HG03469 (cell line): ENCODE data around the gene GPR180.

ENCODE experiments used
- ATAC-seq: cut with Tn5 transposase; IDR thresholded peaks from one replicate; pipeline ENCODE4 v1.9.1; 2021; ENCODE audit warnings: mild to moderate bottlenecking, moderate library complexity, moderate number of reproducible peaks; ENCODE audit not compliant: unreplicated experiment

GPR180 gene

DNA sequence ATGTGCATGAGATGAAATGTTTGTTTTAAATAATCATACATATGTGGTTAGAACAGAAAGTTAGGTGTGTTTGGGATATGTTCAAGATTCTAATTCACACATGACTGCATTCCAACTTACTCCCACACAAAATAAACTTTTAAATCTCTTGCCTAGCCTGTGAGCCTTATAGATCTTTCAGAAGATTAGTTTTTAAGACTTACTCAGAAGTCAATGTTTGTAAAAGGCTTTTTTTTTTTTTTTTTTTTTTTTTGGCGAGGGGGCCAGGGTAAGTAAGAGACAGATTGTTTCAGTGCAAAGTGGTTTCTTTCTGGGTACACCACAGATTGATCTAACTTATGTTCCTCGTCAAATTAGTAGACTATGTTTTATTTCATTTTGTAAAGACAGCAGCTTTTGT lies 39.1 kb downstream of the GPR180 start:
- ATAC-seq = no peak

DNA sequence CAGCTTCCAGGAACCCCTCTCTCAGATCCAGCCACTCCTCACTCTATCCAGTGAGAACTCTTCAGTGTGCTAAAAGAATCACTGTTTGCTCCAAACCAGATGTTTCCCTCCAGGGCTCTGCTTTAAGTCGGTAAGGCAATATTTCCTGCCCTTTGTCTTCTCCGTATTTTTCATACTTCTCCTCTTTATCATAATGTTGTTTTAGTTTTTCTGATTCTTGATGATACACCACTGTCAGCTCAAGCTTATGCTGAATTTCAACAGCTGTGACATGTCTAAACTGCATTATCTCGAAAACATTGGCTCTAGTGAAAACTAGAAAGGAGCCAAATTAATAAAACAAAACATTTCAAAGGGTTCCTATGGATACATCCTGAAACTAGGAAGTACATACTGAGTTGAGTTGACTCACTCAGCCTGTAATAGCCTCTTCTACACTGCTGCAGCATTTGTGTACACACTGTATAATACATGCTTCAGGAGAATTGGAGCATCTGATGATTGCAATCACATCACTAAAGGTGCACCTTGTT lies 39.8 kb downstream of the GPR180 start:
- ATAC-seq = no peak

DNA sequence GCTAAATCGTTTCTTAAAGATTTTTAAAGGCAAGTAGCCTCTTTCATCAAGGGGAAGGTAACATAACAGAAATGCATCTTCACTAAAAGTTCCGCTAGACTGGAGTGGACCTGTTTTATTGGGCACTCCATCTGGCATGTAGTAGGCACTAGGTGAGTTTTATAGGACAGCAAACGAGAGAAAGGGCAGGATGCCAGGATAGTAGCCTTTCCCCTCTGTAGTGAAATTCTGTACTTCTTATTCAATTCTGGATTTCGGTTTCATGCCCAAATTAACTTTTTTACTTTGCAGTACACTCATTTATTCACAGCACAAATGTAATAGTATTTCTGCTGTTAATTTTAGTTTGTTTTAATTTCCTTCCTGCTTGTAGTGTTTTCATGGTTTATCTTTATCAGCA lies 45.2 kb downstream of the GPR180 start:
- ATAC-seq = peak; percentile 86

DNA sequence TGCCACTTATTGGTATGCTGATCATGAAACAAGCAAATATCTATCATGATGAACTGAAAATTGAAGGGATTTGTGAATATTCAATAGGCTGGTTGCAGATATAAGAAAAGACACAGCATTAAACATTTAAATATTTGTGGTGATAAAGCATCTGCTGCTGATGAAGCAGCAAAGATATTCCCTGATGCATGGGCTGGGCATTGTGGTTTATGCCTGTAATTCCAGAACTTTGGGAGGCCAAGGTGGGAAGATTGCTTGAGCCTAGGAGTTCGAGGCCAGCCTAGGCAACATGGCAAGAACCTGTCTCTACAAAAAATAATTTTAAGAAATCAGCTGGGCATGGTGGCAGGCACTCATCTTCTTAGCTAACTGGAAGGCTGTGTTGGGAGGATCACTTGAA lies 54.5 kb downstream of the GPR180 start:
- no peak for ATAC-seq

DNA sequence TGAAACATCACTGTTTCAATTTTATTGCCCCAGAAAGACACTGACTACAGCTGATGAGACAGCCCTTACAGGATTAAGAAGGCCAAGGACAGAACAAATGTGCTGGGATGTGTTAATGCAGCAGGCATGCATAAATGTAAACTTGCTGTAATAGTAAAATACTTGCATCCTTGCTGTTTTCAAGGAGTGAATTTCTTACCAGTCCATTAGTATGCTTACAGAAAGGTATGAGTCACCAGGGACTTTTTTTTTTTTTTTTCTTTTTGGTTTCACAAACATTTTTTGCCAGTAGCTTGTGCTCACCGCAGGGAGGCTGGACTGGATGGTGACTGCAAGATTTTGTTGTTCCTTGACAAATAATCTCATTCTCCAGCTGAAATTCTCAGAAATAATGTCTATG lies 55.1 kb downstream of the GPR180 start:
- ATAC-seq = peak; percentile 90

DNA sequence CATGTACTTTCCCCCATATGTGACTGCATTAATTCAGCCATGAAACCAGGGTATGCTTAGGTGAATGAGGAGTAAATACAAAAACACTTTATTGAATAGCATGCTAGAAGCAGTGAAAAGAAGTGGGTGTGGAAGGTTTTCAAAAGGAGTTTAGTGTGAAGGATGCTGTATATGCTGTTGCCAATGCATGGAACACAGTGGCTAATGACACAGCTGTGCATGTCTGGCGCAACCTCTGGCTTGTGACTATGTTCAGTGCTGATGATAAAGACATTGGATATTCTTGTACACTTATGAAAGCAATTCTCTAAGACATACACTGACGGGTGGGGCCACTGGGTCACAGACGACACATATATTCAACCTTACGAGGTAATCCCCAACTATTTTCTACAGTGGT lies 55.5 kb downstream of the GPR180 start:
- ATAC-seq = peak; percentile 23

DNA sequence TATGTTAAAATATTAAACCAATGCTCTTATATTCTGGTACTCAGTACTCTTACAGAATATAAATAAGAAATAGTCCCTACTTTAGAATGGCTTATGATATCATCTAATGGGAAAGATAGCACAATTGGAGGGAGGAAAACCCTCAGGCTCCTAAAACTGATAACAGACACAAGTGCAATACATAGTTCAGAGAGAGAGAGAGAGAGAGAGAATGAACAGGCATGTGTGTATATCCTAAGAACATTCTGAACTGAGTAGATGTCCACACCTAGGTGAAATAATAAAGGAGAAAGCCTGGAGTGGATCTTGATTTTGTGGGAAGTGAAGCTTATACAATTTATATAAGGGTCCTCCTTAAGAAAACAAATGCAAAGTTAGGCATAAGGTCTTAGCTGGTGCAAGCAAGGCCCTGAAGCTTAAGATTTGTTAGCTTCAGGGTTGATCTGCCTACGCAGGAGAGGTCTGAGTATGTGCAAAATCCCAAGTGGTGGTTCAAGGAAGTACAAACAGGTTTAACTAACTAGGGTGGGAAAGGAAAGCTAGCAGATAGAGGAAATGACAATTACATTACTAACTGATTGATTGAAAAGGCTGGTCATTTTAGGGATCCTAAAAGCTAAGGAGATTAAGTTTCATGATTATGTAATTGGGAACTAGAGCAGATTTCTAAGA lies 57.4 kb downstream of the GPR180 start:
- ATAC-seq = no peak

DNA sequence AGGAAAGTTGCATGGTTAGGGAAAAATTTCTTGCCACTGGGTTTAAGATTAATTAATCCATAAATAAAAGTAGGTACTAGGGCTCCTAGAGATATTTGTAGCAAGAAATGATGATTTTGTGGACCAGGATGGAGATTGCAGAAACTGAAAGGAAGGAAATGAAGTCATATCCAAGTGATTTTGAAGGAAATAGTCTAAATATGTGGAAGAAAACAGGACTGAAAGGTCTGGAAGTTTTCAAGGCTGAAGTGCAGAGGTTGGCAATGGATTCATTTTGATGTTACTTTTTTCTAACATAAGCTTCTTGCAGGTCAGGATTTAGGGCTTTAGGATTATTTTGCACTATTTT lies 57.9 kb downstream of the GPR180 start:
- ATAC-seq = no peak

DNA sequence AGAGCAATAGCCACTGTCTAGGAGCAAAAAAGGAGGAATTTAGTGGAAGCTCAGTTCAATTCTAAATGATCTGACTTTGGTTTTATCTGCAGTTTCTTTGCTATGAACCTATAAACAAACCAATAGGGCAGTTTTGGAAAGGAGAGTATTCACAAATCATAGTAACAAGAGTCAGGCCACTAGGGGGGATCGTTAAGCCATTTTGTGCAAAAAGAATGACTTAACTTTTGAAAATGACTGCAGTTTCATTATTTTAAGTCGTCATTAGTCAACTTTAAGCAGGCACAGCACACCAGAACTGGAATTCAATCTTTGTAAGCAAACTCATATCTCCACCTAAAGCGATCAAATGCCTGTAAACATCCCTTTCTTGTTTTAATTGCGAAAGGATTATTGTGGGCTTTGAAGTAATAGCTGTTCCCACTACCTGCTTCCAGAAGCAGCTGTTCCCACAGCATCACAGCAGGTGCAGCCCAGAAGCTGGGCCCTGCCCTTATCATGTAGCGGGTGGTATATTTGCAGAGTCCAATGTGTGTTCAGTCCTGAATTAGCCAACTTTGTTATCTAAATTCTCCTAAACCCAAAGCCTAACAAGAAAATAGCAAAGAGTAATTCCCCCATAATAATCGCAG lies 59.2 kb downstream of the GPR180 start:
- no peak for ATAC-seq

DNA sequence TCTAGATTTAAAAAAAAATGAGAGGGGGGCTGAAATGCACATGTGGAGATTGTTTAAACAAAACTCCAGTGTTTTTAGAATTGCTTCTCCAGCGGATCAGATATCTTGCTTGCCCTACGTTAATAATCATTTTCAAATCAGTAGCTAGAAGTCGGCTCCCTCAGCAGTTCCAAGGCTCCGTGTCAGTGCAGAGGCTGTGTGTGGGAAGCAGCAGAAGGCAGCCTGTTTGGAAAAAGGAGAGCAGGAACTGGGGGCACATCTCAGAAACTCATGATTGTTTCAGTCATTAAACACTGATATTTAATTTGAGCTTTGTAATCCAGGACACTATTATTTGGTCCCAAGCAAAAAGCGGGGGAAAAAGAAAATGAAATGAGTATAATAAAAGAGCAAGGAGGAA lies 59.7 kb downstream of the GPR180 start:
- ATAC-seq = no peak

DNA sequence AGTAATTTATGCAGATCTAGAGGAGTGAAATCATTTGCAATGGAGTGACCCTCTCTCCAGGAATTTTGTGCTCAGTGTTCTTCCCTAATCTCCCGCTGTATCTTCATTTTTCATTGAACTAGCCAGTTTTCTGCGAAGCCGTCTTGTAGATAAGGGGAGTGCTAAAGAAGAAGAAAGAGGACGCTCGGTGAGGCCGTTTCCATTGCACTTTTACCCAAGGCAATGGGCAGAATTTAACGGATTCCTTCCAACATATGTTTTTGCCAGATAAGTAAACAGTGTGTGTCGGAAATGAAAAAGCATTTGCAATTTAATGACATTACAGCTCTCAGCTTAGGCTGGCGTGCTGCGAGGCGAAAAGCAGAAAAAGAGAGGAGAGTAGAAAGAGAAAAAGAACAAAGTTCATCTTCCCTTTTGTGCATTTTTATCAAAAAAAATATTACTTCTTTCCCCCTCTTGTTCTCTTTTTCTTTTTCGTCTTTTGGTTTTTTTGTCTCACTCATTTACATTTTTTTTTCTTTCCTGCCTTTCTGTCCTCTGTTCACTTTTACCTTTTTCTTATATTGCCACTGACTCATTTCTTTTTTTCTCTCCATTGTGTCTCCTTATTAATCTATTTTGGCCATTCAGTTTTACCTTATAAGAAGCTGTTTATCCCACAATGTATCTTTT lies 60.8 kb downstream of the GPR180 start:
- no peak for ATAC-seq

DNA sequence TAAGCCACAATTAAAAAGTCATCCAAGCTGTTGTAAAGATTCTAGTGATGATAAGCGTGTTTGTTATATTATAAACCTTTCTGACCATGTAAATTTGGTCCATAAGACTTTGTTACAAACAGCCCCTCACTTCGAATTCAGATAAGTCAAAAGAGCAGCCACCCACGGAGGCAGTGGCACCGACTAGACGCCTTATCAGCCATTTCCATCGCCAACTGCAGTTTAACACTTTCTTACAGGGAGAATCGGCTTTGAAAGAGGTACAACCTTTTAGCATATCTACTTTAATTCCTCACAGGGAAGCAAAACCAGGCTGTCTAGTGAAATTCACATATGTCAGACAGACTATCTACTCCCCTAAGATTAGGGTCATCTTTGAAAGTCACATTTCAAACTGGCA lies 63.2 kb downstream of the GPR180 start:
- no peak for ATAC-seq

DNA sequence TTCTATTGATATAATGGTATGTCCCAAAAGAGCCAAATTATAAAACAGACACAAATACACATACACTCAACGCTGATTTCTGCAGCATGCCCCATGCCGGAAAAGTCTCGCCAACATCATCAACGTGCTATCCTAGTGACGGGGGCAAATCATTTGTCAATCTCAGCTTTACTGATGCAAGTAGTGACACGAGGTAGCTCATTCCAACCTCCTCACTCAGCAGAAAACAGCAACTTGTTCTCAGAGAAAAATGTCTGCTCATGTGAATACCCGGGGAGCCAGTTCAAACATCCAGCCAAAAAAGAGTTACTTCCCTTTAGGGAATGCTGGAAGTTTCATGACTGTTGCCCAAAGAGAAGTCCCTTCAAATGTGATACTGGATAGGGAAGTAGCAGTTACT lies 64.4 kb downstream of the GPR180 start:
- no peak for ATAC-seq

DNA sequence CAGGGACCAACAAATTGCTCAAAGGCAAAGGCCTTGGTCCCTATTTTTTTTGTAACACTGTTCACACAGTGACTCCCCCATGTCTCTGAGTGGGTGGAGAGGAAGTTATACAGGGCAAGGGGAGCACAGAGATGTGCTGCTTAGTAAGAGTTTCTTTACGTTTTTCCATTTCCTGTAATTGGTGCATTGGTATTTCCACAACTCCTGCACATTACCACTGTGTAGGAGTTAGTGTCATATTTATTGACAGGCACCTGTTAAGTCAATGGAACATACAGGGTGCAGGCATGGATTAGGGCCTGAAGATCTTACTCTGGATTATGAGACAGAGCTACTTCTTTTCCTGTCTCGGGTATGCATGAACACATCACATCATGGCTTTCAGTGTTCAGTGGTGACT lies 65.5 kb downstream of the GPR180 start:
- ATAC-seq = peak; percentile 55

DNA sequence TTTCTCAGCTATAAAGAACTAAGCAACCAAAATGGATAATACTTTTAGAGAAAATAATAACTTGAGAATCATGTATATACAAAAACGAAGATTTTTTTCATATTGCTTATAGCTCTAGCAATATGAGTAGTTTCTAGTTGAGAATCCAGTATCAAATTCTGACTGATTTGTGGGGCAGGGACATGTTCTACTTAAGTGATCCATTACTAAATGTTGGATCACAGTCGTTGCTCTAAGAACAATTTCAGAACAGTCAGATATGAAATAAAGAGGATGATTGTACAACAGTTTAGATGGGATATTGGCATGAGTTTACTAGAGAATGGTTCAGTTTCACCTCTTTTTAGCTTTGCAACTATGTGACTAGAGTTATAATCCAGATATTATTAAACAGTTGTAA lies 70.7 kb downstream of the GPR180 start:
- no peak for ATAC-seq

DNA sequence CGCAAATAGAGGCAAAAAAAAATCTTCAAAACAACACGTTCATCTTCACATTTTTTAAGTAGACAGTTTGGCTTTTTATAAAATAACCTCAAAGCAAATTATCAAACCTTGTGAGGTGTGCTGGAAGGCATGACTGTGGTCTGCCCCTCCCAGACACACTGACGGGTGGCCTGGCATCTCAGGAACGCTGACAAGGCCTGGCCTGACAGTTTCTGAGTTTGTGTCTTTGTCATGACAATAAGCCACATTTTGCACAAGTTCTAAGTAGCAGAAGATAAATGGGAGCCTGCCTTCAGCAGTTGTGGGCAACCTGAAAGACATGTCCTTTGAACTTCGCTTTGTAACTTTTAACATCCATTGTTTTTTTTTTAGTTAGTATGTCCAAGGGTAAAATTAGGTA lies 72.2 kb downstream of the GPR180 start:
- ATAC-seq = no peak

DNA sequence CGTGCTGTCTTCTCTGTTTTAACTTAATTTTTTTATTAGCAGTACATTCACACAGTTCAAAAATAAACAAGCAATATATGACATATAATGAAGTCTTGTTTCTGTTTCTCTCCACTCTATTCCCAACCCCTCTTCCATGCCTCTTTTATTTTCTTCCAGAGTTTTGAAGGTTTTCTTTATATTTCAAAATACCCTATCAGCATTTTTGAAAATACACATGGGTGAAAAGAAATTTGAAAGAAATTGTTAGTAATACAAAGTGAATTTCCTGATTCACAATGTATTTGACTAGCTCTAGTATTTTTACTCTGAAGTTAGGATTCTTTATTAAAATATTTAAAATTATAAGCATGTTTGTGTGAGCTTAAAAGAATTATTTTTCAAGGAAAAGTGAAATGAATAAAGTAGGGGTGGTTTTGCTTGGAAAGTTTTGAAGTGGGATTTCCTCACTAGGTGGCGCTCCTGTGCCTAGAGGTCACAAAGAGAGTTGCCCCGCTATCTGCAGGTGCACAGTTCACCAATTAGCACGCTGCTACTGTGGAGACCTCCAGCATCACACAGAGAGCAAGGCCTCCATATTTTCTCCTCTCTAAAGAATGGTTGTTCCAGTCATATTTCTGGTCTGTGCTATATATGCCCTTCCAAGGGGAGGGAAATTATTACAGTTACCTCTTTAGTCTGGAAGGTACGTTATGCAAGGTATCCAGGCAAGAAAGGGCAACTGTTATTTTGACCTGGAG lies 73.1 kb downstream of the GPR180 start:
- ATAC-seq = peak; percentile 52

DNA sequence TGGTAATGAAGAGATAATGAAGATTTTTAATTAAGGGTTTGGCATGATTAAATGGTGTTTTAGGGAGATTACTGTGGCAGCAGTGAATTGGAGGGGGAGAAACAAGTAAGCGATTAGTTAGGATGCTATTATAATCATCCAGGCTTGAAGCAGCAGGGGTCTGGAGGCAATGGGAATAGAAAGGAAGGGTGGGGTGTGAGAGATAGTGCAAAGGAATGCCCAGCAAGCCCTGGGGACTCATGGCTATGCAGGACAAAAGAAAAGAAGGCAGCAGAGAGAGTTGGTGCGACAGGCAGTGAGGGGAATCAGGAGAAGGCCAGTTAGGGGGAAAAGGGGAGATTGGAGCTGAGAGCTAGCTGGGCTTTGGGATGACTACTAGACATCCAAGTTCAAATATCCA lies 76.1 kb downstream of the GPR180 start:
- ATAC-seq = no peak

DNA sequence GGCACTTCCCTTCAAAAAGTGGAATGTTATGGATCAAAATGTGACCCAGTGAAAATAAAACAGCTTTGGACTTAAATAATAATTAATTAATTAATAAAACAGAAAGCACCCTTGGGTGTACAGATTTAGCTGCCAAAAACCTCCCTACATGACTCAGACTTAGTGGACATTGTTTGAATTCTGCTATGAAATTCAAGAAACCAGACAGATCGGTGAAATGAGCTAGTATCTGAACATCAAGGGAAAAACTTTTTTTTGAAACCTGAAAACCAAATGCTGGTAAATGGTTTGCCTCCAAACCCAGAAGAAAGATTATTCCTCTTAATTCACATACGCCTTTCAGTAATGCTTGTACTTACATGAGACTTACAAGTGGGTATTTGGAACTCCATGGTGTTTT lies 77.2 kb downstream of the GPR180 start:
- no peak for ATAC-seq

DNA sequence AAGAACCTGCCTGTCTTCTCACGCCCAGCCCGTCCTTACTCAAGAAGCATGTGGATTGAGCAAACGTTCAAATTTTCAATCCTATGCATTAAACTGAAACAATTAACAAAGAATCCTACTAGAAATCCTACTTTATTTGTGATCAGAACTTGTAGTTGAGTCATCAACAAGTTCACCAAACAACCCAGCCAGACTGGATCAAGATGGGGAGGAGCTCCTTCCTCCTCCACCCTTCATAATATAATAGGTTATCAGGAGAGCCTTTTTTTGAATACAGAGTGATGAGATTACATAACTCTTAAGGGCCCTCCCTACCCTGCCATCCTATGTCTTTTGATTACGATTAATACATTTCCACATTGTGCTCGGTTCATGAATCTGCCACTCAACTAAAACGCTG lies 78.0 kb downstream of the GPR180 start:
- ATAC-seq = no peak

DNA sequence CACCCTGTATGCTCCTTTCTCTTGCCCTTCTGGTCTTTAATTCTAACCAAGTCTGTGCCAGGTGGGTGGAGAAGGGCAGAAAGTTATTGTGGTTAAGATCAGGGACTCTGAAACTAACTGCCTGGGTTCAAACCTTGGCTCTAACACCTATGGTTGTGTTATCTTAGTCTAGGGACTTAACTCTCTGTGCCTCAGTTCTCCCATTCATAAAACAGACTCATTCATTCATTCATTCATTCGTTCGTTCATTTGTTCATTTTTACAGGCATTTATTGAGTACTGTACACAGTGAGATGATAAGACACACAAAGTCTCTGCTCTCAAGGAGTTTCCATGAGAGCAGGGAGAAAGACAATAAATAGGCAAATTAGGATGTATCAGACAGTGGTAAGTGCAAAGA lies 80.6 kb downstream of the GPR180 start:
- no peak for ATAC-seq

DNA sequence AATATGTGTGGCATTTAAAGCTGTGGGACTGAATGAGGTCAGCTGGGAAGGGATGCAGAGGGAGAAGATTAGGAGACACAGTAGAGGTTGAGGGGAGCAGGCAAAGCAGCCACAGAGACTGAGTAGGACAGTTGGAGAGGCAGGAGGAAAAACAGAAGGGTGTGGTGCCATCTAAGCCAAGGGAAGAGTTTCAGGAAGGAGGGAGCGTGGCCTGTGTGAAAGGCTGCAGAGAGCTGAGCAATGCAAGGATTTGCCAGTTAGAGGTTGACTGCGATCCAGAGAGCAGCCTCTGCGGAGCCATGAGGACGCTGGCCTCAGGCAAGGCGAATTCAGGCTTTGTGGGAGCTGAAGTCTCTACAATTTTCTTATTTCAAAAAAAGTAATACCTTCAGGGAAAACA lies 81.8 kb downstream of the GPR180 start:
- no peak for ATAC-seq
